AG10803 (cell line): ENCODE data around the gene ATP2B3.

Experiments
- DNase-seq: peaks from one replicate; pipeline ENCODE4 v3.0.0; 2010; ENCODE audit warnings: low read depth
- H3K4me3 ChIP-seq: 2 replicates; pipeline ENCODE4 v1.5.1; 2011; ENCODE audit warnings: mild to moderate bottlenecking, low read length, control low read depth
- TF ChIP-seq, protein P1 (sequence below): conservative IDR thresholded peaks from 2 replicates; pipeline ENCODE4 v1.5.1; 2011; ENCODE audit warnings: mild to moderate bottlenecking, low read length, control low read depth, inconsistent platforms

Gene ATP2B3

DNA sequence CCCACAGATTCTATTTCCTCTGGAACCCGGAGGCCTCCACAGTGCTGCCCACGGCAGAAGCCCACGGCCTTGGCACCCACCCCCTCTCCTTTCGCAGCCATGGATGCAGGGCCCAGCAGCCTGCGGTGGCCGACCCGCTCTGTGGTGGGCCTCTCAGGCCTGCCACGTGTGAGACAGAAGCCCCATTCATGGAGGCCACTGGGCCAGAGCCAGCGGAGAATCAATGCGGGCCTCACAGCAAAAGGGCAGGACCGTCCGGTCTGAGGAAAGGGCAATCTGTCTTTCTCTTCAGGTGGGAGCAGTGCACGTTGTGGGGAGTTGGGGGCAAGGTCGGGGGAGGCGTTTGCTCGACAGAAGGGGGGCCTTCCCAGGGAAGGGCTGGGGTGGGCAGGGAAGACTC is 38.7 kb upstream of the ATP2B3 start:
- DNase-seq: no peak
- H3K4me3 ChIP-seq: no peak overlapping the region
- TF ChIP-seq, protein P1, sequence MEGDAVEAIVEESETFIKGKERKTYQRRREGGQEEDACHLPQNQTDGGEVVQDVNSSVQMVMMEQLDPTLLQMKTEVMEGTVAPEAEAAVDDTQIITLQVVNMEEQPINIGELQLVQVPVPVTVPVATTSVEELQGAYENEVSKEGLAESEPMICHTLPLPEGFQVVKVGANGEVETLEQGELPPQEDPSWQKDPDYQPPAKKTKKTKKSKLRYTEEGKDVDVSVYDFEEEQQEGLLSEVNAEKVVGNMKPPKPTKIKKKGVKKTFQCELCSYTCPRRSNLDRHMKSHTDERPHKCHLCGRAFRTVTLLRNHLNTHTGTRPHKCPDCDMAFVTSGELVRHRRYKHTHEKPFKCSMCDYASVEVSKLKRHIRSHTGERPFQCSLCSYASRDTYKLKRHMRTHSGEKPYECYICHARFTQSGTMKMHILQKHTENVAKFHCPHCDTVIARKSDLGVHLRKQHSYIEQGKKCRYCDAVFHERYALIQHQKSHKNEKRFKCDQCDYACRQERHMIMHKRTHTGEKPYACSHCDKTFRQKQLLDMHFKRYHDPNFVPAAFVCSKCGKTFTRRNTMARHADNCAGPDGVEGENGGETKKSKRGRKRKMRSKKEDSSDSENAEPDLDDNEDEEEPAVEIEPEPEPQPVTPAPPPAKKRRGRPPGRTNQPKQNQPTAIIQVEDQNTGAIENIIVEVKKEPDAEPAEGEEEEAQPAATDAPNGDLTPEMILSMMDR: no peak

DNA sequence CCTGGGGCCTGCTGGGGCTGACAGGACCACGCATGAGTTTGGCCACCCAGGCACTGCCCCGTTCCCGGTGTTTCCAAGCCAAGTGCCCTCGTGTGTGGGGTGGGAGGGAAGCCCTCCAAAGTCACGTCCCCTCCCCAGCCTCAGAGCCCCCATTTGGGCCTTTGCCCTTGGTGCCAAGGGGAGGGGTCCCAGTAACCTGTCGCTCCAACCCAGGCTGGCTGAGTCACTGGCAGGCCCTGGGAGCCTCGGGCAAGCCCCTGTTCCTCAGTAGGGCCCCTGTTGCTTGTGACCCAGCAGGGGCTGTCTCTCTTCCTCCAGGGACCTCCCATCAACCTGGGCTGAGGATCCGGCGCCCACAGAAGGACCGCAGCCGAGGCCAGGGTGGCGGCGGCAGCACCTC is 36.4 kb upstream of the ATP2B3 start:
- no peak for DNase-seq
- no peak overlapping the region for H3K4me3 ChIP-seq
- TF ChIP-seq, protein P1: no peak

DNA sequence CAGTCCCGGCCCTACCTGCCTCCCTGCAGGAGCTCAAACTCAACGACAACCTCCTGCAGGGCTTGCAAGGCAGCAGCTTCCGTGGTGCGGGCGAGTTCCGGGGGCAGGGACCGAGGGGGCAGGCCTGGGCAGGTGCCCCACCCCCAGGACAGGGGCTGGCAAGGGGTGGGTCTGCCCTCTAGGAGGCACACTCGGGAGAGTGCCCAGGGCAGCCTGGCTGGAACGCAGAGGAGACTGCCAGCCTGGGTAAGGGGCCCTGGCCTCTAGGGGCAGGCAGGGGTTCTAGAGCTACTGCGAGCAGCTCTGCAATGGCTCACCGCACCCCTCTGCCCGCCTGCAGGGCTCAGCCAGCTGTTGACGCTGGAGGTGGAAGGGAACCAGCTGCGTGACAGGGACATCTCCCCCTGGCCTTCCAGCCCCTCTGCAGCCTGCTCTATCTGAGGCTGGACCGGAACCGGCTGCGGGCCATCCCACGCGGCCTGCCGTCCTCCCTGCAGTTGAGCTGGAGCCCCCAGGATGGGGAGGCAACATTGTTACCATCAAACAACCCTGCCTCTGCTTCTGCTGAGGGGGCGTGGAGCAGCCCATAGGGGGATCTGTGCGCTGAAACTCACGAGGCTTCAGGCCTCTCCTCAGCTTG is 34.9 kb upstream of the ATP2B3 start:
- TF ChIP-seq, protein P1: no peak
- DNase-seq: no peak
- no peak overlapping the region for H3K4me3 ChIP-seq

DNA sequence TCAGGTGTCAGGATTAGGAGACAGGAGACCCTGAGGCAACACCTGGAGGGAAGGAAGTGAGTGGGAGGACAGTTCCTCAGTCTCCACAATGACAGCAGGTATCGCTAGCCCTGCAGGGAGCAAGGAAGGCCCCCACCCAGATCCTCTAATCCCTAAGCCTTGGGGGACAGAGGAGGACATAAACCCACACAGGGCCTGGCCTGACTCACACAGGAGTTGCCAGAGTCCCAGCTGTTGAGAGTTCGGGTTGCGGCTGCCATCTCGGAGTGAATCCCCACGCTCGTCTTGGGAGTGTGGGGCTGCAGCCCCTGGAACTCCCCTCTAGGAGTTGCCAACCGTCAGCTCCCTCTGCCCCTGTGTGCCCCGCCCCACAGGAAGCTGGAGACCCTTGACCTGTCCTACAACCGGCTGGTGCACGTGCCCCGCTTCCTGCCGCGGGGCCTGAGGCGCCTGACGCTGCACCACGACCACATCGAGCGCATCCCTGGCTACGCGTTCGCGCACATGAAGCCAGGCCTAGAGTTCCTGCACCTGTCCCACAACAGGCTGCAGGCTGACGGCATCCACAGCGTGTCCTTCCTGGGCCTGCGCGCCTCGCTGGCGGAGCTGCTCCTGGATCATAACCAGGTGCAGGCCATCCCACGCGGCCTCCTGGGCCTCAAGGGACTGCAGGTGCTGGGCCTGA is 31.9 kb upstream of the ATP2B3 start:
- DNase-seq: no peak
- TF ChIP-seq, protein P1: no peak
- H3K4me3 ChIP-seq: no peak overlapping the region

DNA sequence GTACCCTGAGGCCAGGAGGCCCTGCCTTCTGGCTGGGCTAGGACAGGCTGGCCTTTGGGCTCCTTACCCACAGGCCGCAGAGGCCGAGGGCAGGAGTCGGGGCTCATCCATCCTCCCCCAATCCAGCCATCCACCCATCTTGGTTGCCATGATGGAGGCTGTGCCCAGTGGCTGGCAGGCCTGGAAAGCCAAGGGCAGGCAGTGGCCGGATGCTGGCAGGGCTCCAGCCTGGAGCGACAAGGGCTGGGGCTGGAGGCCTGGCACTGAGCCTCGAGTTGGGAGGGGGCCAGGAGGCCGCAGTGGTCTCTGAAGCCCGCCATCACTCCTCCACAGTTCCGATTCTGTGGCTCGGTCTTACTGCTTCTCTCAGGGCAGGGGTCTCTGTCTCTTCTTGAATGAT is 31.3 kb upstream of the ATP2B3 start:
- TF ChIP-seq, protein P1: no peak
- DNase-seq: no peak
- no peak overlapping the region for H3K4me3 ChIP-seq

DNA sequence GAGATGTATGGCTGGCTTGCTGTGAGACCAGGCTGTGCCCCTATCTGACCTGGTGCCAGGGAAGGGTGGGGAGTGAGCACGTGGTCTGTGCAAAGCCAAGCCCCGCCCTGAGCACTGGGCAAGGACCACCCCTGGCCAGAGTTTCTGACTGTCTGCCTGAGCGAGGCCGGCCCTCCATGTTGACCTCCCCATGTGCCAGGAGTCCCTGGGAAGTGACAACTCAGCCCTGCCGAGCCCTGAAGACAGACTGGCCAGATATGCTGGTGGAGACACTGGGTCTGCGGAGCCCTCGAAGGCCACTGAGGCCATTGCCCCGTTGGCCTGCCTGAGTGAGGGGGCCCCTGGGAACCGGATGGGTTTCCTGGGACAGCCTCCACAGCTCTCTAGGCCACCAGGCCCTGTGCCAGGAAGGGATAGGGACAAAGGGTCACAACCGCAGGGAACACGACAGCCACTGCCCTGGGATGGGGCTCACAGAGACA is 29.8 kb upstream of the ATP2B3 start:
- H3K4me3 ChIP-seq: no peak overlapping the region
- TF ChIP-seq, protein P1: no peak
- no peak for DNase-seq

DNA sequence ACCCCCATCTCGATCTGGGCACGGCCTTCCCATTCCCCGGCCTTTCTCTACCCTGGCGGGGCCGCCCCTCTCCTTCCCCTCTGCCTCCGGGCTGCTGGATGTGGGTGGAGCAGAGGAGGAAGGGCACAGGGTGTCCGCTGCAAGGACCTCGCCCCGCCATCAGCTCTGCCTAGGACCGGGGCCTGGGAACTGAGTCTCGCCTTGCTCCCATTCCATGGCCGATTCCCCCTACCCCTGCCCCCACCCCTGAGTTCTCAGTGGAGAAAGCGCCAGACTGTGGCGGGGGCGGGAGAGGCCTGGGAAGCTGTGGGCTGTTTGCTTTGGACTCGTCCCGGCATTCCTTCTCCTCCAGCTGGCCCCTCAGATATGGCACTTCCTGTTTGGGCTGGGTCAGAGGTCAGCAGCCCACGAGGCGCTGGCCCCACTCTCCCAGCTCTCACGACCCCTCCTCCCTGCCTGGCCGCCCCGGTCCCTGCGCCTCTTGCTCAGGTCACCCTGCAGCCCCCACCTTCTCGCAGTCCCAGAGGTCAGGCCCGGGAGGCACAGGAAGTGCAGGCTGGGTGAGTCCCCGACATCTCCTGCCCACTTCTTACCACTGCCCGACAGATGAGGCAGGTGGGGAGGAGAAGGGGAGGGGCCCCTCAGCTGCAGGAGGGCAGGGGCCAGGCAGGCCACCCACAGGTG is 29.1 kb upstream of the ATP2B3 start:
- no peak for DNase-seq

More for the DNA sequence above, 29.1 kb upstream of the ATP2B3 start:
- TF ChIP-seq, protein P1: no peak
- H3K4me3 ChIP-seq: no peak overlapping the region
